A673 (cell line): ENCODE measurements around the gene RAB44.

ENCODE experiments used
- EZH2 ChIP-seq: fragments of 200-600 bp; sonication (generic); IDR thresholded peaks from 2 replicates; pipeline ENCODE4 v1.6.1; 2017; ENCODE audit warnings: borderline replicate concordance, low read depth, mild to moderate bottlenecking, mixed read lengths, antibody characterized with exemption, low read length; ENCODE audit not compliant: poor library complexity, severe bottlenecking
- TF ChIP-seq, protein P1 (sequence below): fragments of 300-800, 200-600 bp; sonication (generic); conservative IDR thresholded peaks from 2 replicates; pipeline ENCODE4 v1.5.1; 2017; ENCODE audit warnings: low read depth, mild to moderate bottlenecking, antibody characterized with exemption, low read length, moderate library complexity, mixed read lengths

DNA sequence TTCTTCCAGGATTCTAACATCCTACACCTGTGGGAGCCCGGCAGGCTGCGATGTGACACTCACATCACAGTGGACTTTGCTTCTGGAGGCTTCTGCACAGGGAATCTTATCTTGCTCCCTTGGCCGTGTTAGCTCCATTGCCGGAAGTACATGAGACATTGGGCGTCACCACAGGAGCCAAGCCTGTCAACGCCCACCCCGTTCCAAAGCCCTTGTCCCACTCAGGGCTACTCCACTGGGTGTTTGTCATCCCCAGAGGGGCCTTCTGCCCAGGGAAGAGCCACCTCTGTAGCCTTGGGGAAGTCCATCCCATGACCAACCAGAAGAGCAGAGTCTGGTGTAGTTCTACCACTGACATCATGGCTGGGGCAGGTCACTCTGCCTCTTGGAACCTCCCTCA lies 1.7 kb downstream of the RAB44 start:
- TF ChIP-seq, protein P1, sequence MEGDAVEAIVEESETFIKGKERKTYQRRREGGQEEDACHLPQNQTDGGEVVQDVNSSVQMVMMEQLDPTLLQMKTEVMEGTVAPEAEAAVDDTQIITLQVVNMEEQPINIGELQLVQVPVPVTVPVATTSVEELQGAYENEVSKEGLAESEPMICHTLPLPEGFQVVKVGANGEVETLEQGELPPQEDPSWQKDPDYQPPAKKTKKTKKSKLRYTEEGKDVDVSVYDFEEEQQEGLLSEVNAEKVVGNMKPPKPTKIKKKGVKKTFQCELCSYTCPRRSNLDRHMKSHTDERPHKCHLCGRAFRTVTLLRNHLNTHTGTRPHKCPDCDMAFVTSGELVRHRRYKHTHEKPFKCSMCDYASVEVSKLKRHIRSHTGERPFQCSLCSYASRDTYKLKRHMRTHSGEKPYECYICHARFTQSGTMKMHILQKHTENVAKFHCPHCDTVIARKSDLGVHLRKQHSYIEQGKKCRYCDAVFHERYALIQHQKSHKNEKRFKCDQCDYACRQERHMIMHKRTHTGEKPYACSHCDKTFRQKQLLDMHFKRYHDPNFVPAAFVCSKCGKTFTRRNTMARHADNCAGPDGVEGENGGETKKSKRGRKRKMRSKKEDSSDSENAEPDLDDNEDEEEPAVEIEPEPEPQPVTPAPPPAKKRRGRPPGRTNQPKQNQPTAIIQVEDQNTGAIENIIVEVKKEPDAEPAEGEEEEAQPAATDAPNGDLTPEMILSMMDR: no peak
- no peak for TF ChIP-seq EZH2
